Measurements from ENCODE around the gene AMMECR1. TPM values are rescaled to one million over a fixed set of nuclear protein-coding genes. Genes with fewer than 3 reads are reported as not detected.

AMMECR1 gene
- total and polyA plus RNA-seq, 4 donors: 3.5 to 14.0 (median 5.7) TPM

DNA sequence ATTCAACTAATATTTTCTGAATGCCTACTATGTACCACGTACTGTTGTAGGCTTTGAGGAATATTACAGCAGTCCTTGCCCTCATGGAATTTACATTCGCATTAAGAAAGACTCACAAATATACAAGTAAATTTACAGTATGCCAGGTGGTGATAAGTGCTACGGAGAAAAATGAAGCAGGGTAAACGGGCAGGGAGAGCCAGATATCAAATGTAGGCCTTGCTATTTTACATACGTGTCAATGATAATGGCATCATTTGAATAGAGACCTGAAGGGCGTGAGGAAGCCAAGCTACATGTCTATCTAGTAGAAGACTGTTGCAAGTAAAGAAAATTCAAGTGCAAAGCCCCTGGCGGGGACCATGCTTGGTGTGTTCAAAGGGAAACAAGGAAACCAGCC is 65.2 kb downstream of the AMMECR1 start:
- DNase-seq (no peak), ATAC-seq (ENCODE audit: insufficient read depth, low FRiP score) (no peak)
- Histone ChIP-seq H3K27ac (ENCODE audit: low read depth in 1 of 2, low read length in 1 of 2) (no peak overlapping the region), H3K4me3 (no peak overlapping the region), H3K9ac (ENCODE audit: insufficient read depth in 1 of 2, low read length in 2 of 2) (no peak overlapping the region), H3K9me3 (ENCODE audit: control insufficient read depth in 4 of 4, insufficient read depth in 3 of 4, low read length in 3 of 4) (no peaks in the 10 kb centered on the region), H3K36me3 (ENCODE audit: control insufficient read depth in 4 of 4, insufficient read depth in 4 of 4, low read length in 4 of 4) (no peaks in the 10 kb centered on the region), H3K27me3 (ENCODE audit: control insufficient read depth in 3 of 3, insufficient read depth in 3 of 3, low read length in 2 of 3) (peaks cover 0 to 52% (median 5%) of the 10 kb centered on the region in 3 donors), H3K4me1 (ENCODE audit: control insufficient read depth in 5 of 5, insufficient read depth in 5 of 5, low read length in 5 of 5) (peaks cover 0 to 4% (median 0%) of the 10 kb centered on the region in 5 donors)
- TF ChIP-seq, protein P1, sequence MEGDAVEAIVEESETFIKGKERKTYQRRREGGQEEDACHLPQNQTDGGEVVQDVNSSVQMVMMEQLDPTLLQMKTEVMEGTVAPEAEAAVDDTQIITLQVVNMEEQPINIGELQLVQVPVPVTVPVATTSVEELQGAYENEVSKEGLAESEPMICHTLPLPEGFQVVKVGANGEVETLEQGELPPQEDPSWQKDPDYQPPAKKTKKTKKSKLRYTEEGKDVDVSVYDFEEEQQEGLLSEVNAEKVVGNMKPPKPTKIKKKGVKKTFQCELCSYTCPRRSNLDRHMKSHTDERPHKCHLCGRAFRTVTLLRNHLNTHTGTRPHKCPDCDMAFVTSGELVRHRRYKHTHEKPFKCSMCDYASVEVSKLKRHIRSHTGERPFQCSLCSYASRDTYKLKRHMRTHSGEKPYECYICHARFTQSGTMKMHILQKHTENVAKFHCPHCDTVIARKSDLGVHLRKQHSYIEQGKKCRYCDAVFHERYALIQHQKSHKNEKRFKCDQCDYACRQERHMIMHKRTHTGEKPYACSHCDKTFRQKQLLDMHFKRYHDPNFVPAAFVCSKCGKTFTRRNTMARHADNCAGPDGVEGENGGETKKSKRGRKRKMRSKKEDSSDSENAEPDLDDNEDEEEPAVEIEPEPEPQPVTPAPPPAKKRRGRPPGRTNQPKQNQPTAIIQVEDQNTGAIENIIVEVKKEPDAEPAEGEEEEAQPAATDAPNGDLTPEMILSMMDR (IDR thresholded peaks at IDR 0.05; ENCODE audit: control extremely low read depth, extremely low read depth): no peak
- 76 to 99% methylated on average over 7 of the region's 7 CpGs for WGBS, 2 donors

DNA sequence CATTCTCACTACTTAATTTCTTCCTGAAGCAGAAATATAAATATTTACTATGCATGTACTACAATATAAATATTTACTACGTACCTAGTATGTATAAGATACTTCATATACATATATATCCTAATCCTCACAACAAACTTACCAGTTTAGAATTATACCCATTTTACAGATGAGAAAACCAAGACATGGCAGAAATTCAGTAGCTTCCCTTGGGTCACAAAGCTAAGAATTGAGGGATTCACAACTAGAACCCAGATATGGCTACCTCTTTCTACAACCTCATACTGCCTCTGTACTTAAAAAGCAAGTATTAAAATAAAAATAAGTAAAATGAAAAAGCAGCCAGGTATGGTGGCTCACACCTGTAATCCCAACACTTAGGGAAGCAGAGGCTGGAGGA is 65.9 kb downstream of the AMMECR1 start:
- Histone ChIP-seq H3K9me3 (ENCODE audit: control insufficient read depth in 4 of 4, insufficient read depth in 3 of 4, low read length in 3 of 4) (no peaks in the 10 kb centered on the region), H3K36me3 (ENCODE audit: control insufficient read depth in 4 of 4, insufficient read depth in 4 of 4, low read length in 4 of 4) (no peaks in the 10 kb centered on the region), H3K27ac (ENCODE audit: low read depth in 1 of 2, low read length in 1 of 2) (no peak overlapping the region), H3K4me1 (ENCODE audit: control insufficient read depth in 5 of 5, insufficient read depth in 5 of 5, low read length in 5 of 5) (peaks cover 0 to 4% (median 0%) of the 10 kb centered on the region in 5 donors), H3K4me3 (no peak overlapping the region), H3K9ac (ENCODE audit: insufficient read depth in 1 of 2, low read length in 2 of 2) (no peak overlapping the region), H3K27me3 (ENCODE audit: control insufficient read depth in 3 of 3, insufficient read depth in 3 of 3, low read length in 2 of 3) (peaks cover 0 to 47% (median 5%) of the 10 kb centered on the region in 3 donors)
- no peak for DNase-seq
- 67 to 97% methylated on average over 1 of the region's 1 CpG for WGBS, 2 donors
- TF ChIP-seq, protein P1 (IDR thresholded peaks at IDR 0.05; ENCODE audit: control extremely low read depth, extremely low read depth): no peak
- ATAC-seq (ENCODE audit: insufficient read depth, low FRiP score): no peak

DNA sequence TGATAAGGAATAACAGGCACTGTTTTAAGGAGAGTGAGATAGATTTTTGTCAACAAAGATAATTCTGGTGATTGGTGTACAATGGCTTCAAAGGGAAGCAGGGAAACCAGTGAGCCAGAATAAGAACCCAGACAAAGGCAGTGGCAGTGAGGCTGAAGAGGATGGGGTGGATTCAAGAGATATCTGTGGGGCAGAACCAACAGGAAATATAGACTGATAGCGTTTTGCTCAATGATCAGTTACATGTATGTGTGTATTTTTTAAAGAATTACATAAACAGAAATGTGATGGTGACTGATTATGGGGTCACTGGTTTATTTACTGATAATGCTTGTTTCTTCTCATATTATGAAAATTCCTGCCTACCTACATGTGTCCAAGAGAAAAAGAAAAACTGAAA is 66.4 kb downstream of the AMMECR1 start:
- Histone ChIP-seq H3K36me3 (ENCODE audit: control insufficient read depth in 4 of 4, insufficient read depth in 4 of 4, low read length in 4 of 4) (no peaks in the 10 kb centered on the region), H3K9me3 (ENCODE audit: control insufficient read depth in 4 of 4, insufficient read depth in 3 of 4, low read length in 3 of 4) (no peaks in the 10 kb centered on the region), H3K4me1 (ENCODE audit: control insufficient read depth in 5 of 5, insufficient read depth in 5 of 5, low read length in 5 of 5) (peaks cover 0 to 4% (median 0%) of the 10 kb centered on the region in 5 donors), H3K9ac (ENCODE audit: insufficient read depth in 1 of 2, low read length in 2 of 2) (no peak overlapping the region), H3K27ac (ENCODE audit: low read depth in 1 of 2, low read length in 1 of 2) (no peak overlapping the region), H3K27me3 (ENCODE audit: control insufficient read depth in 3 of 3, insufficient read depth in 3 of 3, low read length in 2 of 3) (peaks cover 0 to 48% (median 5%) of the 10 kb centered on the region in 3 donors), H3K4me3 (no peak overlapping the region)
- DNase-seq (no peak), ATAC-seq (ENCODE audit: insufficient read depth, low FRiP score) (no peak)
- WGBS, 2 donors: 32 to 69% methylated on average over 1 of the region's 1 CpG
- TF ChIP-seq, protein P1 (IDR thresholded peaks at IDR 0.05; ENCODE audit: control extremely low read depth, extremely low read depth): no peak

DNA sequence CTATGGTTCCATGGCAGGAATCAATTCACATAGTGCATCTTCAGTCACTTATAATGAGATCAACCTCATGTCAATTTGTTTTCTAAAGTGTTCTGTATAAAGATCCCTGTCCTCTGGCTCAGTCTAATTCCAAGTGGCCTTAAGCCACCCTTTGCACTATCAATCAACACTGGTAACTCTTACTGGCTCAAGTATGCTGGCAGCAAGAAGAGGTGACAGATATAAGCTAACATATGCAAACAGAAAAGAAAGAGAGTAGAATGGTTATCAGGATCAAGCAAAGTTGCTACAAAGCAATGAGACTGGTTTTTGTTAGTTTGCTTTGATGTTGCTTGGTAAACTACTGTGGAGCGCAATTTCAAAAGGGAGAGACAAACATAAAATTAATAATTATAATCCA is 67.0 kb downstream of the AMMECR1 start:
- no peak overlapping the region for H3K4me3 ChIP-seq
- H3K36me3 ChIP-seq (ENCODE audit: control insufficient read depth in 4 of 4, insufficient read depth in 4 of 4, low read length in 4 of 4): no peaks in the 10 kb centered on the region
- H3K4me1 ChIP-seq (ENCODE audit: control insufficient read depth in 5 of 5, insufficient read depth in 5 of 5, low read length in 5 of 5): peaks cover 0 to 4% (median 0%) of the 10 kb centered on the region in 5 donors
- DNase-seq (no peak), ATAC-seq (ENCODE audit: insufficient read depth, low FRiP score) (no peak)
- H3K9ac ChIP-seq (ENCODE audit: insufficient read depth in 1 of 2, low read length in 2 of 2): no peak overlapping the region
- no peaks in the 10 kb centered on the region for H3K9me3 ChIP-seq (ENCODE audit: control insufficient read depth in 4 of 4, insufficient read depth in 3 of 4, low read length in 3 of 4)
- H3K27ac ChIP-seq (ENCODE audit: low read depth in 1 of 2, low read length in 1 of 2): no peak overlapping the region
- WGBS, 2 donors: 95 to 100% methylated on average over 1 of the region's 1 CpG
- TF ChIP-seq, protein P1 (IDR thresholded peaks at IDR 0.05; ENCODE audit: control extremely low read depth, extremely low read depth): no peak
- peaks cover 0 to 47% (median 5%) of the 10 kb centered on the region in 3 donors for H3K27me3 ChIP-seq (ENCODE audit: control insufficient read depth in 3 of 3, insufficient read depth in 3 of 3, low read length in 2 of 3)

All from lung (tissue), 12 donors.